Mesenteric fat pad (tissue), 1 donor: ENCODE data around the gene KIF16B. TPM values are rescaled to one million over a fixed set of nuclear protein-coding genes. Genes with fewer than 3 reads are reported as not detected.

Experiments
- DNase-seq: peaks from one replicate; pipeline ENCODE4 v3.0.0-alpha.2; 2020; ENCODE audit warnings: low spot score
- total RNA-seq: library from RNA; stranded (reverse); fragmentation: NEBNext Ultra II Directional; extraction: Animal tissue kit (Norgen Biotek cat#: 25700); gene quantifications from one replicate; pipeline ENCODE4 v1.2.1, GENCODE V29; 2021
- donor health status: DM: yes; HTN: yes; CAD: no.

KIF16B gene
- total RNA-seq, 1 donor from 2014 or later: 19.7 TPM

DNA sequence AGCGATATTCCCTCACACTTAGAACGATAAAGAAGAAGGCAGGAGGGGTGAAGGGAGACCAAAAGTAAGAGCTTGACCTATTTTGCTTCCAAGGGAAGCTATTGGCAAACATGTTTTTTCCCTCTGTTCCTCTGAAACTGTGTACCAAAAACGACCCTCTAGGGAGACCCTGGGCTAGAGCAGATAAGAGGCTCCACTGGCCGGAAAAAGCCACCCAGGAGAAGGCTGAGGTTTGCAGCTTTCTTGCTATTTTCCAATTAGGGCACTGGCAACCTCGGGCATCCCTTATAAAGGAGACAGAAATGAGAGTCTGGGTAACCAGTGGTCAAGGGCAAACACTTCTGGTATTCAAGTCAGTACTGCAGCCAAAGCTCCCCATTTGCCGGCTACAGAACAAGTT is 168.0 kb downstream of the KIF16B start:
- no peak for DNase-seq

DNA sequence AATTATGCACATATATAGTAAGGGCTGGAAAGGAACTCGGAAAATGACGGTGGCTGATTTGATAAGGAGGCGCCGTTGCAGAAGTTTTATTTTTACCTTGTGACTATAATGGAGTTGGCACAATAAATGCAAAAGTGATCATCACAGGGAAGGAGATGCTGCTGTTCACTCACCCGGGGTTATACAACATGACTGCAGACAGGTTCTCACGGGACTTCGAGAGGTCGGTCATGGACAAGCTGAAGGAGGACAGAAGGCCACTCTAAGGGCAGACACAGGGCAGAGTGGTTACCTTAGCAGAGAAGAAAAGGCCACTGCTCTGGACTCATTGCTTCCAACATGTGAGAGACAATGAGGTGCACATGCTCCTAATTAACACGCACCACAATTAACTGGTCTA is 168.6 kb downstream of the KIF16B start:
- no peak for DNase-seq

GRCh38 chr20:16404171-16404570 is 169.1 kb downstream of the KIF16B start:
- DNase-seq: no peak

- no peak for DNase-seq
Measured at GRCh38 chr20:16400234-16400633, 173.0 kb downstream of the KIF16B start.

DNA sequence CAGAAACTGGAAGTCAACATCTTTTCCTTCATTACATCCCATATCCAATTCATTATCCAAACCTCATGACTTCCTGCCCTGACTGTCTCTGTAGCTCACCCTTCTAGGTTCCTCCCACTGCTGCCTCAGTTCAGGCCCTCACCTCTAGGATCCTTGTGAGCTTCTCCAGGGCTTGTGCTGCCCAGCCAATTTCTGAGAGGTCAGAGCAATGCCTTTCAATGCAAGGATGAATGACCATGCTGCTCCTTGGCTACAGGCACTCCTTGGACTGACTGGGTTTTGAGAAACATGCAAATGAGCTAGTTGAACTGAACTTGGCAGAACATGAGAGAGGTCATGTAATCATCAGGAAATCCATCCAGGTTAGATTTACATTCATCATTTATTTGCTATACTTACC is 173.4 kb downstream of the KIF16B start:
- DNase-seq: no peak

DNA sequence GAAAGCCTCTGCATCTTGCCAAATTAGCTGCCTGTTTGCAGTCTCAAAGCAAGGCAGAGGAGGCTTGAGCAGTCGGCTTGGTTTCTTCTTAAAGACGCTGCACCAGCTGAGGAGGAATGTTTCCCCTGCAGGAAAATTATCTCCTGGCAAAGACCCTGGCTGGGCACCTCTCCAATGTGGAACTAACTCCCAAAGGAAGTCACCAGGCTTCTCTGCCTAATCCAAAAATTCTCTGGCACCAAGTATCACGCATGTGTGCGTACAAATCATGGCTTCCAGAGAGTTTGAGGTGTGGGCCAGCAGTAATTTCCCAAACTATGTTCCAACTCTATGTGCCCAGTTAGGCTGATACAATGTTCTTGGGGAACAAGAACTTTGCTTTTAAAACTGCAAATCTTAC is 176.2 kb downstream of the KIF16B start:
- DNase-seq: no peak

DNA sequence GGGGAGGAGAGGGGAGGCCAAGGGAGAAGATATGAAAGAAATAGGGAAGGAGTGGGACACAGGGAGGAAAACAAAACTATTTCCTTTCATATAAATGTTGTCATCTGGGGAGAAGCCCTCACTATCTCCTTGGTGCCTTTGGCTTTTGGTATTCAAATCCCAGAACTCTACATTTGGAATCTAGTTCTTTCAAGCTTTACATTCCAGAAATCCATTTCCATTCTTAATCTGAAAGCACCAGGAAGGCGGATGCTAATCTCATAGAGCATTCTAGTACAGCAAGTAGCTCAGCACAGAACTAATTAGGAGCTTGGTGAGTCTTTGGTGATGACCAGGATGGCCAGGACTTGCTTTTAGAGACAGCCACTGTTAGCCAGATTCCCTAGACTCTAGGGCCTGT is 177.9 kb downstream of the KIF16B start:
- no peak for DNase-seq

DNA sequence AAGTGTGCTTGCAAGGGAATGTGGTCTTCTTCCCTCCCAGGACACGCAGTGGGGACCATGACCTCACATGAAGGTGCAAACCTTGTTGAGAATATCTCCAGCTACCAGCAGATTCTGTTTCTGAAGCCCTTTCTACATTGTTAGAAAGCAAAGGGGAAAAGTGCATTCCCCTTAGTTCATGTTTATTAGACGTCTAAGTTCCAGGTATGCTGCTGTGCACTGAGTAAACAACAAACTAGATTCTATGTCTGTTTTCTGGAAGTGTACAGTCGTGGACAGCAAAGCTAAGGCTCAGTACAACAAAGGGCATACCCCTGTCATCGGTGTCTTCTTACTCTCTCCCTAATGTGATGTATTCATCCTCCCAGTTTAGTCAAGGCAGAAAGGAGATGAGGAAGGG is 178.5 kb downstream of the KIF16B start:
- no peak for DNase-seq

DNA sequence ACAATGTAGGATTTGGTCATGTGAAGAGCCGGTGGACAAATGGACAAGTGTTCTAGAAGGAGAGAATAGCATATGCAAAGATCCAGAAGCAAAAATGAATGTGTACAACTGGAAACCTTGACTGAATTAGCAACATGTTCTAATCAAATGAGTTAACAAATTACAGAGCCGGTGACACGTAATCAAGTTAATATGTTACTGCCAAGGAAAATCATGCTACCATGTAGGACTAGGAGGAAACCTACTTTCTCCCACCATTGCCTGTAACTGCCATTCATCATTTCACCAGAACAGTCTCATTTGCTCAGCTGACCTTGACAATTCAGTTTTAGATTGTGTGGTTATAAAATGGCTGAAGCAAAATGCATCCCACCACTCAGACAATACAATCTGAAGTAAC is 179.4 kb downstream of the KIF16B start:
- no peak for DNase-seq

- no peak for DNase-seq
Measured at GRCh38 chr20:16393297-16393696, 180.0 kb downstream of the KIF16B start.

- no peak for DNase-seq
Measured at GRCh38 chr20:16392346-16392745, 180.9 kb downstream of the KIF16B start.

DNA sequence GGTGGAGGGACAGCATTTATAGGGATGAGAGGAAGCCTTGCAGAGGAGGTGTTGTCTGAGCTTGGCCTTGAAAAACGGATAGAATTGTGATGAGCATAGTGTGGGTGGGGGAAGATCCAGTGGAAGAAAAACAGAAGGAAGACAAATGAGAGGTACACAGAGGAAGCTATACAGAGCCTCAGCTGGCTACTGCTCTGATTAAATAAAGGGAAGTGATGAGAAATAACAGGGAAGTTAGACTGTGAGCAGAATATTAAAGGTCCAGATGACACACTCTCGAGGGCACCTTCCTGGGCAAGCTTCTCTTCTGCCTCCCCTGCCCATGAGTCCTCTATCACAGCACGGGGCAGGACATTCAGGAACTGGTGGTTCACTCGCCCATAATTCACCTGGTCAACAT is 182.3 kb downstream of the KIF16B start:
- no peak for DNase-seq

- DNase-seq: no peak
Measured at GRCh38 chr20:16388731-16389130, 184.5 kb downstream of the KIF16B start.

- no peak for DNase-seq
Measured at GRCh38 chr20:16387666-16388065, 185.6 kb downstream of the KIF16B start.

DNA sequence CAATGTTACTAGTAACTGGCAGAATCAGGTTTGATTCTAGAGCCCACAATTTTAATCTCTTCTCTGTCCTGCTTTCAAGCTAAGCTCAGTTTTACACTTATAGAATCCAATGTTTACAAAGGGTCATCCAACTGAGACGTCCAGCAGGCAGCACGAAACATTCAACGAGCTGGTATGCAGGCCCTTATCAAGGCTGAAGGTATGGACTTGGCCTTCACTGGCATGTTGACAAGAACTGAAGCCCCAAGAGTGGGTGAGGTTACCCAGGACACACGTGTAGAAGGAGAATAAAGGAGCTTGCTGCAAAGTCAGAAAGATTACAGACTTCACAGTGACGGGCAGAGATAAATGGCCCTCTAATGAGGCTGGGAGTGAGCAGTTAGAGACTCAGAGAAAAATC is 187.4 kb downstream of the KIF16B start:
- DNase-seq: no peak

GRCh38 chr20:16385462-16385861 is 187.8 kb downstream of the KIF16B start:
- no peak for DNase-seq

GRCh38 chr20:16381444-16381843 is 191.8 kb downstream of the KIF16B start:
- DNase-seq: no peak

DNA sequence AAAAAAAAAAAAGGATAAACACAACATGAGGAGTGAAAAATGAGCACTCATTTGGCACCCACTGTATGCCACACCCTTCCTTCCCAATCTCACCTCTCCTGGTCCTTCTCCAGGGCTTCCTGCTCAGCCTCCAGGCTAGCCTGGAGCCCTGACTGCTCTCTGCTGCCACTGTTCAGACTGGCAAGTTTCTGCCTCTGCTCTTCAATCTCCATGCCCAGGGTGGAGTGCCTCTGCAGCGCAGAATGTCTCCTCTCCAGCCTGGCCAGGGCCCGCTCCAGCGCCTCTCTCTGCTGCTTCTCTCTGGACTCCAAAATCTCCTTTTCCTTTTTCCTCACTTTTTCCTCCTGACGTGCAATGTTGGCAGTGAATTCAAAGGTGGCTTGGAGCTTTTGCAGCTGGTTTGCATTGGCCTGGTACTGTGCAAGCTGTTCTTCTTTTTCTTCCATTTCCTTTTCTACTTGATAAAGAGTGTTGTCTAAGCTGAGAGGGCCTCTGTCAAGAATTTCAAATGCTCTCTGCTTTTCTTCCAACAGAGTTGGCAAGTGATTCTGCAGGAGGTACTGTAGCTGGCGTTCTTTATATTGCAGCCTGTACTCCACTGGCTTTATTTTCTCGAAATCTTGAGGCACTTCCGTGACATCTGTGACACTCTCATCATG is 194.4 kb downstream of the KIF16B start:
- DNase-seq: no peak

DNA sequence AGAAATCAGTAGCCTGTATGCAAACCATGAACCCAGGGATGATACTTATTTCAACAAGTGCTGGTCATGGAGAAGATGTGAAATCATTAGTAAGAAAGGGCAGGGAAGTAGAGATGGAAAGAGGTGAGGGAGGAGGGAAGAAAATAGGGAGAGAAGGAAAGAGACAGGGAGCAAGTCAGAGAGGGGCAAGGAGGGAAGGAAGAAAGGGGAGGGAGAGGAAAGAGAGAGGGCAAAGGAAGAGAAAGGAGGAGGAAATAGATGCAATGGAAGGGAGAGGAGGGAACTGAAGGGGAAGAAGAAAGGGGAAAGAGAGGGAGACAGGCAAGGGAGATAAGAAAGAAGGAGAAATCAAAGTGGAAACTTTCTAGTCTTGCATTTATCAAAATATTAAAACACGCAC is 195.1 kb downstream of the KIF16B start:
- DNase-seq: no peak

- DNase-seq: no peak
Measured at GRCh38 chr20:16369441-16369840, 203.8 kb downstream of the KIF16B start.

- DNase-seq: no peak
Measured at GRCh38 chr20:16368645-16369292, 204.5 kb downstream of the KIF16B start.

- no peak for DNase-seq
Measured at GRCh38 chr20:16367948-16368560, 205.2 kb downstream of the KIF16B start.

GRCh38 chr20:16366529-16366928 is 206.7 kb downstream of the KIF16B start:
- DNase-seq: no peak
